GM19452 (cell line): Measurements from ENCODE around the gene BICC1.
"Not testable (repeated sequence)": the region's sequence is repeated elsewhere in the genome, so short reads cannot be mapped to it uniquely, and the experiment has no call there.

Source experiments
- ATAC-seq: cut with Tn5 transposase; IDR thresholded peaks from one replicate; pipeline ENCODE4 v1.9.1; 2021; ENCODE audit not compliant: unreplicated experiment

The BICC1 gene

GRCh38 chr10:58597211-58597610 is 84.5 kb downstream of the BICC1 start:
- not testable (repeated sequence) for ATAC-seq

GRCh38 chr10:58599927-58600553 is 87.4 kb downstream of the BICC1 start:
- no peak for ATAC-seq

GRCh38 chr10:58608351-58608750 is 95.7 kb downstream of the BICC1 start:
- ATAC-seq: no peak

GRCh38 chr10:58608826-58609531 is 96.3 kb downstream of the BICC1 start:
- no peak for ATAC-seq

- ATAC-seq: no peak
Observed at GRCh38 chr10:58609532-58610150, 97.0 kb downstream of the BICC1 start.

- ATAC-seq: no peak
Observed at GRCh38 chr10:58615237-58615935, 102.7 kb downstream of the BICC1 start.

GRCh38 chr10:58618158-58618676 is 105.5 kb downstream of the BICC1 start:
- ATAC-seq: no peak

- no peak for ATAC-seq
Observed at GRCh38 chr10:58621379-58622077, 108.9 kb downstream of the BICC1 start.

GRCh38 chr10:58622246-58622645 is 109.6 kb downstream of the BICC1 start:
- no peak for ATAC-seq

- ATAC-seq: no peak
Observed at GRCh38 chr10:58625070-58625469, 112.4 kb downstream of the BICC1 start.

- ATAC-seq: no peak
Observed at GRCh38 chr10:58627392-58627791, 114.7 kb downstream of the BICC1 start.

GRCh38 chr10:58631715-58632114 is 119.0 kb downstream of the BICC1 start:
- no peak for ATAC-seq

GRCh38 chr10:58632216-58632615 is 119.5 kb downstream of the BICC1 start:
- no peak for ATAC-seq

- ATAC-seq: no peak
Observed at GRCh38 chr10:58637352-58637751, 124.7 kb downstream of the BICC1 start.

GRCh38 chr10:58638388-58638787 is 125.7 kb downstream of the BICC1 start:
- no peak for ATAC-seq

- ATAC-seq: no peak
Observed at GRCh38 chr10:58641095-58641531, 128.4 kb downstream of the BICC1 start.

- no peak for ATAC-seq
Observed at GRCh38 chr10:58641708-58642107, 129.0 kb downstream of the BICC1 start.

- ATAC-seq: no peak
Observed at GRCh38 chr10:58642283-58642682, 129.6 kb downstream of the BICC1 start.

GRCh38 chr10:58642916-58643428 is 130.3 kb downstream of the BICC1 start:
- no peak for ATAC-seq

GRCh38 chr10:58644311-58644710 is 131.6 kb downstream of the BICC1 start:
- ATAC-seq: no peak
